HG03460 (cell line): Measurements from ENCODE around the gene GNL2.

Experiments
- ATAC-seq: cut with Tn5 transposase; IDR thresholded peaks from one replicate; pipeline ENCODE4 v1.9.1; 2021; ENCODE audit not compliant: unreplicated experiment

Gene GNL2

DNA sequence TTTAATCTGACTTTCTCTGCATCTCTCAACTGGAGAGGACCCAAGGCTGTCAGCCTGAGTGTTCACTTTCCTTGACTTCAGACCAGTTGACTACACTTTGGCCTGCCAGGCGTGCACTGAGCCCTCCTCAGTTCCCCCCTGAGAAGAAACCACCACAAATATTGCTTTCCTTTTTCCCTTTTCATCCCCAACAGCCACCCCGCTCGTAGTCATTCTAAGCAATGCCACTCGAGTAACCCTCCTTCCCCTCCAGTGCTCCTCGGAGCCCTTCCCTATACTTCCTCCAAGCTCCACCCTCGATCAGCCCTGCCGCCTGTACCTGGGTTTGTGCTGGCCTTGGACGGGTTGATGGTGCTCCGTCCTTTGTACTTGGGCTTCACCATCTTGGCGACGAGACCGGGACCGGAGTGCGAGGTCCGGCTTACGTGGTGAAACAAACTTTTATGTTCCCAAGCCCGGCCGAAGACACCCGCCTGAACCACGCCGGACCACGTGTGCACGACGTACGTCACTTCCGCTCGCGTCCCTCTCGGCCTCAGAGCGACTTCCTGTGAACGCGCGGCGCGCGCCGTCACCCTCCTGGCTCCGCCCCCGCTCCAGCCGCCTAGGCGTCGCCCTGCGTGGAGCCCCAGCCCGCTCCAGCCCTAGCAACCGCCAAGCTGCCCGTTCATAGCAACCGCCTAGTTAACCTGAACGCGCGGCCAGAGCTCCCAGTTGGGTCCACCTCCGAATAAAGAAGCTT lies at the start of gene GNL2:
Gene GNL2, minus strand, starts transcription at position 498 of the 742 bp plus-strand sequence. Its CDS starts 115 bp downstream, at position 383.
- ATAC-seq: peak; percentile 91

DNA sequence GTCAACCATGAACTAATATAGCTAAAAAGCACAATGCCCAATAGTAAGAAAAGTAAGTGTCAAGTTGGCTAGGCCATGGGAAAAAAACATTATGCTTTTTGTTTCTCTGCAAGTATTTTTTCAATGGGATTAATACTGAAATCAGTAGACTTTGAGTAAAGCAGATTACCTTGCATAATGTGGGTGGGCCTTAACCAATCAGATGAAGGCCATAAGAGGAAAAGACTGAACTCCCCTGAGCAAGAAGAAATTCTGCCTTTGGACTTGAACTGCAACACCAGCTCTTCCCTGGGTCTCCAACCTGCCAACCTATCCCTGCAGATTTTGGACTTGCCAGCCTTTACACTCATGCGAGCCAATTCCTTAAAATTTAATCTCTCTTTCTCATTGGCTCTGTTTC lies 45.3 kb upstream of the GNL2 start:
- ATAC-seq: no peak

GRCh38 chr1:37636435-37636834 lies 40.7 kb upstream of the GNL2 start:
- ATAC-seq: no peak

DNA sequence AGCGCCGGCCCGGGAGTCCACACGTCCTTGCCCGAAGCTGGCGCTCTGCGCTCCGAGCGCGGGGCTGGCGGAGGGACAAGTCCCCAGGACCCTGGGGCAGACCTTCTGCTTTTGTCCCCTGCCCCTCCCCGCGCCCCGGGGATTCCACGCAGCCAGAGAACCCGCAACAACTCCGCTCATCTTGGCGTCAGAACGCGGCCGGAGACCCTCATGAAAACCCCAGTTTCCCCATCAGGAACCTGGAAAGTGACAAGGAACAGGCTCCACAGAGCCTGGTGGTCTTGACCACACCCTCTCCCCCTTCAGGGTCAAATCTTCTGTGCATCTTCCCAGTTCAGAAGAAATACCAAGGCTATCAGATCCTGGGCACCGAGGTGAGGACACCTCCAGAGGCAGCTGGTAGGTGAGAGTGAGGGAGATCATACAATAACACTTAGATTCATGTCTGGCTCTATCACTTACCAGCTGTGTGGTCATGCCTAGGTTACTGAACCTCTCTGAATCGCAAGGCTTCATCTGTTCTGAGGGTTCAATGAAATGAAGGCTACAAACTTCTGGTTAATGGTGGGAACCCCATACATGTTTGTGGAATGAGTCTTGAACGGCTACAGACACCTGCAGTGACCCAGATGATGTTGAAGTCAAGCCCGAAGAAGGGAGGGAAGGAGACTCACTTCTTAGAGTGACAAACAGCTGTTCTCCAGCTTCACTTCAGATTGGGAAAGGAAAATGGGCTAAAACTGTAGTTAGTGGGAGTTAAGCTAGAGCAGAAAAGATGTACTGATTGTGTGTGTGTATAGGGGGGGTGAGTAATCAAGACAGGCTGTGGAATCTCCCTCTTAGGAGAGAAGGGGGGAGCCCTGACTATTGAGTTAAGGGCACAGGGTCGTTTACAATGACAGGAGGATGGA lies 39.5 kb upstream of the GNL2 start:
- ATAC-seq: no peak

DNA sequence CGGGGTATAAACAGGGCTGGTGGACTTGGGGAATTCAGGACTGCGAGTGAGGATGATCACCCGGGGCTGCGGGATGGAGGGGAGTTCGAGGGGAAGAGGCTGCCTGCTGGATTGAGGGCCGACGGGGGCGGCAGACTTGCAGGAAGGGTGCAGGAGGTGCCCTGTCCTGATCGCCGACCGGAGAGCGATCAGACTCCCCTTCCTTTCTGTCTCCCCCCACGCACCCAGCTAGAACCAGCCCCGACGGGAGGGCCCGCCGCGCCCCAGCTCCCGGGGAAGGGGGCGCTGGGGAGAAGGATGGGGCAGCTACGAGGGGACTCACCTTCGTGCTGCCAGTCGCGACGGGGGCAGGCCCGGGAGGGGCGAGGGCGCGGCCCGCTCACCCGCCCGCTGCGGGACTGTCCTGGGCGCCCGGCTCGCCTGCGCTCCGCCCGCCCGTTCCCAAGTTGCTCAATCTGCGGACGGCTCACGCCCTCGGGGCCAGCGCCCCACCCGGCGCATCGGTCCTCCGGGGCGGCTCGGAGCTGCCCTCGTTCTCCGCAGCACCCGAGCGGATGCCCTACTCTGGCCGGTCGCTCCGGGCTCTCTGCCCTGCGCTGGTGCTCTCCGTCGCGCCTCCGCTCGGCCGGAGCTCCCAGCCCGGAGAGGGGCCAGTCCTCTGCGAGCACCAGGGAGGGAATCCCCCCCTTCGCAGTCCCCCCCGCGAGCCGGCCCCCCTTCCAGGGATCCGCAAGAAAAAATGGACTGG lies 38.7 kb upstream of the GNL2 start, which contains the start of gene RSPO1:
Gene RSPO1, minus strand, starts transcription at position 649 of the 748 bp plus-strand sequence. CDS start 5,231 bp downstream, outside the sequence.
- ATAC-seq: no peak

- ATAC-seq: no peak
Measured at GRCh38 chr1:37633938-37634243, 38.2 kb upstream of the GNL2 start.

DNA sequence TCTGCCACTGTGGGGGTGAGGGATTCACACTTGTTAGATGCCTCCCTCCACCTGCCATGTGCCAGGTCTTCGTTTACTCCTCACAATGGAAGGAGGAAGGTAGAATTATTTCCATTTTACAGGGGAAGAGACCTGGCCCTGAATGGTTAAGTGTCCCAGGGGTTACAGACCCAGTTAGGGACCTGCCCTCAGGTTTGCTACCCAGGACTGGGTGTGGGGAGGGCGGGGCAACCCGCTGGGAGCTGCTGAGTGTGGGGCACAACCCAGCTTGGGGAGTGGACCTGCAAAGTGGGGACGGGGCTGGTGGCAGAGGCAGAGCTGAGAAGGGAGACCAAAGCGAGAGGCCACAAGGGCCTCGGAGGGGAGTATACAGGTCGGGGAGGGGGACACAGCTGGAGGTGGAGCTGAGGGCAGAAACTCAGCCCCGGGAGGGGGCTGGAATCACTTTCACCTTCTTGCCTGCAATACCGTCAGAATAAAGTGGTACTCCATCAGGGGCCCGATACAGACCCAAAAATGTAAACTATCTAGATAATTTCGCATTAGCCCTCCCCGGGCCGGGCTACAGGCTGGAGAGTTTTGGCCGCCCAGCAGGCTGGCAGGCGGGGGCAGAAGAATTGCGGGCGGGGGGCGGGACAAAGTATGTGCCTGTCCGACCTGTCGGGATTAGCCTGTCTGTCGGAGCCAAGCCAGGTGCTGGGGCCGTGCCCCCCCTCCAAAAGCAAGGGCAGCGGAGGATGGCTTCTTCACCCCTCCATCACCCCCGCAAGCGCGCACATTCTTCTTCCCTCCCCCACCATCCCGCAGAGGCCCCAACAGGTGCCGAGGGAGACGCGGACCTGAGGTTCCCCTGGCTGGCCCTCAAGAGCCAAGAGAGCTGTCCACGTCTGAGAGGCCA lies 37.6 kb upstream of the GNL2 start:
- no peak for ATAC-seq

GRCh38 chr1:37631036-37631435 lies 35.3 kb upstream of the GNL2 start:
- no peak for ATAC-seq

GRCh38 chr1:37630426-37631028 lies 34.8 kb upstream of the GNL2 start:
- ATAC-seq: no peak

GRCh38 chr1:37629726-37630425 lies 34.1 kb upstream of the GNL2 start:
- no peak for ATAC-seq

GRCh38 chr1:37629008-37629407 lies 33.3 kb upstream of the GNL2 start:
- no peak for ATAC-seq

GRCh38 chr1:37628026-37628556 lies 32.4 kb upstream of the GNL2 start:
- ATAC-seq: no peak

DNA sequence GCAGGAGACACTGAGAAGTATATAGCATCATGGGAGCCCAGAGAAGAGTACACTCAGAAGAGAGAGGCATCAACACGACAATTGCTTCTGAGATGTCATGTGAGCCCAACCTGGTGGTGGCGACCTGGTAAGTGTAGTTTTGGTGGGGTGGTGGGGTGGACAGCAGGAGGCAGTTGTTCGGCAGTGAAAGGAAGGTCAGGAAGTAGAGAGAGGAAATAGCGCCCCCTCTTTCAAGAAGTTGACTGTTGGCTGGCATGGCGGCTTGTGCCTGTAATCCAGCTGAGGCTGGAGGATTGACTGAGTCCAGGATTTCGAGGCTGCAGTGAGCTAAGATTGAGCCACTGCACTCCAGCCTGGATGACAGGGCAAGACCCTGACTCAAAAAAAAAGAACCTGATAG lies 26.4 kb upstream of the GNL2 start:
- no peak for ATAC-seq

DNA sequence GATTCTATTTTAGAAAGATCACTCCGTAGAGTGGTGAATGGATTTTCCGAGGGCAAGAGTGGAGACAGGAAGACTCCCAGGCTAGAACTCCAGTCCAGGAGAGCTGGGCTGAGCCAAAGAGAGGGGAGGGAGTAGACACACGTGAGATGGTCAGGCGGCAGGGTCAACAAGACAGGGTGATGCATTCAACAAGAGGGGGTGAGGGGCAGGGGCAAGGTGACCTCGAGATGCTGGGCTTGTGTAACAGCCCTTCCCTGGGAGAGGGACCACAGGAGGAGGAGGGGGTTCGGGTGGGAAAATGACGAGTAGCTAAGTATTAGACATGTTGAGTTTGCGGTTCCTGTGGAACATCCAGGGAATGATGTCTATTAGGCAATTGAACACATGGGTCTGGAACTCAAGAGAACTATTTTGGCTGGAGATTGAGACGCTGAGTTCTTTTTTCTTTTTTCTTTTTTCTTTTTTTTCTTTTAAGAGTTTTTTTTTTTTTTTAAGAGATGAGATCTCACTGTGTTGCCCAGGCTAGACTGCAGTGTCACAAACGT lies 25.7 kb upstream of the GNL2 start:
- ATAC-seq: no peak

GRCh38 chr1:37620707-37621106 lies 25.0 kb upstream of the GNL2 start:
- no peak for ATAC-seq

- no peak for ATAC-seq
Measured at GRCh38 chr1:37616330-37616729, 20.6 kb upstream of the GNL2 start.

DNA sequence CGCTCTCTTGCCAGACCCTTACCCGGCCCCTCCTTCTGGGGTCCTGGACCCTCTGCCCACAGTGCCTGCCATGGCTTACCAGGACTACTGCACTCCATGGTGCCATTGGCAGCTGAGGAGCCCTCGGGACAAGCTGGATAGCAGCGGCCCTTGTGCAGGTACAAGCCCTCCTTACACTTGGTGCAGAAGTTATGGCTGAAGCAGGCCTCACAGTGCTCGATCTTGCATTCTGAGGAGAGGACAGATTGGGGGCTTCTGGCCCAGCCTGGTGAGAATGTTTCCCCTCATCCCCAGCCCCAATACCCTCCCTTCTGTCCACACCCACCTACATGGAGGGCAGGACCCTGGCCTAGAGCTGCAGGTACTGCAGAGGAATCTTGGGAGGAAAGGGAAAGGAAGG lies 18.4 kb upstream of the GNL2 start:
- ATAC-seq: no peak

DNA sequence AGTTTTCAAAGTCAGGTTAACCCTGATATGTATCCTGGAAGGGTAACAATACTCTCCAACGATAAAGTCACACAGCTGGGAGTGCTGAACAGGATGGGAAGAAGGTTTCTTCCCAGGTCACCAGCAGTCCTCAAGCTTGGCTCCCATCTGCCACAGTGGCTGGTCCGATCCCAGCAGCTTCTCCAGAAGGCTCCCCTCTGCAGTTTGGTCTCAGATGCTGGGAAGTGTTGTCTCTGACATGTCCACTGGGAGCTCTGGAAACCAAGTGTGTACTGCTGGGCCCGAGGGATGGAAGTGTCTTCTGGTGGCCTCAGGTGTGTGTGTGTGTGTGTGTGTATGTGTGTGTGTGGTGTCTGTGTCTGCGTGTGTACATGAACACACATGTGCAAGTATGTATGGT lies 16.4 kb upstream of the GNL2 start:
- no peak for ATAC-seq

DNA sequence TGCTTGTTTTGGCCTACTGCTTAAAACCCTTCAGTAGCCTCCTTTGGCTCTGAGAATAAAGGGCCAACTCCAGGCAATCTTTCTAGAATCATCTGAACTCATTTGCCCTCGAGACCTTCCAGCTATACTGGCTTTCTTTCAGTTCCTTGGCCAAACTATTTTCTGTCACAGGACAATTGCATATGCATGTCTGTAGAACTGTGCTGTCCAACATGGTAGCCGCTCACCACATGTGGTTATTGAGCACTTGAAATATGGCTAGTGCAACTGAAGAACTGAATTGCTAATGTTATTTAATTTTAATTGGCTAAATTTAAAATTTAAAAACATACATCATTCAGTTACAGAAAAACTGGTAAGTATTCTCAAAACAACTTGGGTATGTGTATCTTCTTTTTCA lies 14.3 kb upstream of the GNL2 start:
- ATAC-seq: no peak
